H1 (cell line): ENCODE data around the gene FNDC1.

ENCODE experiments used
- ASH2L ChIP-seq: fragments of 200-600, 300-600 bp; sonication (generic); IDR thresholded peaks from one replicate; pipeline ENCODE4 v1.7.1; 2017; ENCODE audit warnings: low read length
- POLR2A ChIP-seq, 2 experiments: IDR thresholded peaks; 1 replicate in 1 of 2; 2 replicates in 1 of 2; pipeline ENCODE4 v1.6.1; 2011; ENCODE audit warnings: low read depth in 2 of 2, low read length in 2 of 2, mild to moderate bottlenecking in 2 of 2; ENCODE audit errors: control extremely low read depth in 1 of 2

DNA sequence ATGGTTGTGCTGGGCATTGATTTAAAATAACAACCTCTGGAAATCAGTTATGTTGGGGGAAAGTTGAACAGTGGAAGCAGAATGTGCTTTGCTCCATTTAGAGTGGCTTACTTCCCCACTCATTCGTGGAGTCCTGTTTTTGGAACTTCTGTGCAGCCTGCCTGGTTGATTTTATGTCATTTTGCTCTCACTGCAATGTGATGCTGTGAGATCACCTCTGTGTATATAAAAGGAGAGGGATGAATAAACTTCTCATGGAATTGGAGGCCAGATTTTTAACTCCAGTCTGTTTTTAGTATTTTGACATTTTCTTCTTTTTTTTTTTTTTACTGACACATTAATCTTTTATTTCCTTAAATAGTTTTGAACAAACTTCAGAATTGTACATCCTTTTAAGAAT is 139.0 kb downstream of the FNDC1 start:
- TF ChIP-seq POLR2A (IDR thresholded peaks at IDR 0.05; ENCODE audit: control extremely low read depth in 1 of 2, low read depth in 2 of 2, low read length in 2 of 2), result no peak
- no peak for TF ChIP-seq ASH2L
